ENCODE data around the gene PPIL6. TPM values are rescaled to one million over a fixed set of nuclear protein-coding genes. Genes with fewer than 3 reads are reported as not detected.
"Not testable (repeated sequence)": the region's sequence is repeated elsewhere in the genome, so short reads cannot be mapped to it uniquely, and the experiment has no call there.

PPIL6 gene
- total RNA-seq, 1 donor from 2014 or later, result 2.9 TPM

GRCh38 chr6:109466212-109466923 lies 25.9 kb upstream of the PPIL6 start:
- DNase-seq (ENCODE audit: low spot score), result no peak

- no peak for DNase-seq (ENCODE audit: low spot score)
These were observed 25.3 kb upstream of the PPIL6 start for GRCh38 chr6:109465772-109466171.

- DNase-seq (ENCODE audit: low spot score), result no peak
These were observed 21.5 kb upstream of the PPIL6 start for GRCh38 chr6:109461733-109462526.

- not testable (repeated sequence) for DNase-seq (ENCODE audit: low spot score)
These were observed 20.8 kb upstream of the PPIL6 start for GRCh38 chr6:109461205-109461604.

- DNase-seq (ENCODE audit: low spot score), result no peak
These were observed 19.9 kb upstream of the PPIL6 start for GRCh38 chr6:109460161-109460829.

- no peak for DNase-seq (ENCODE audit: low spot score)
These were observed 18.5 kb upstream of the PPIL6 start for GRCh38 chr6:109458774-109459531.

GRCh38 chr6:109457562-109457996 lies 17.2 kb upstream of the PPIL6 start:
- DNase-seq (ENCODE audit: low spot score), result no peak

- no peak for DNase-seq (ENCODE audit: low spot score)
These were observed 16.5 kb upstream of the PPIL6 start for GRCh38 chr6:109456710-109457561.

GRCh38 chr6:109456111-109456583 lies 15.7 kb upstream of the PPIL6 start:
- no peak for DNase-seq (ENCODE audit: low spot score)

- DNase-seq (ENCODE audit: low spot score), result peak; percentile 77
These were observed 15.1 kb upstream of the PPIL6 start, which contains the start of gene MICAL1 for GRCh38 chr6:109455437-109456110. Gene MICAL1, minus strand, starts transcription at chr6:109455772. Its CDS starts 1,576 bp downstream, at chr6:109454196.

- DNase-seq (ENCODE audit: low spot score), result peak; percentile 75
These were observed 14.3 kb upstream of the PPIL6 start for GRCh38 chr6:109454496-109455436.

GRCh38 chr6:109453594-109454495 lies 13.4 kb upstream of the PPIL6 start:
- peak; percentile 71 for DNase-seq (ENCODE audit: low spot score)

- DNase-seq (ENCODE audit: low spot score), result no peak
These were observed 12.7 kb upstream of the PPIL6 start for GRCh38 chr6:109453156-109453555.

- no peak for DNase-seq (ENCODE audit: low spot score)
These were observed 11.8 kb upstream of the PPIL6 start for GRCh38 chr6:109452181-109452580.

- DNase-seq (ENCODE audit: low spot score), result no peak
These were observed 10.9 kb upstream of the PPIL6 start for GRCh38 chr6:109451376-109451775.

GRCh38 chr6:109450801-109451200 lies 10.4 kb upstream of the PPIL6 start:
- DNase-seq (ENCODE audit: low spot score), result no peak

- peak; percentile 48 for DNase-seq (ENCODE audit: low spot score)
These were observed 9.6 kb upstream of the PPIL6 start for GRCh38 chr6:109449795-109450673.

All from ureter (tissue), 1 donor.